Calu3 (cell line): ENCODE measurements around the gene ADAMTSL3. TPM values are rescaled to one million over a fixed set of nuclear protein-coding genes. Genes with fewer than 3 reads are reported as not detected.

Experiments used
- BruUV-seq: library from RNA; stranded (reverse); fragments of 400-500 nt; replicated peaks from 2 replicates; lab custom pipeline; 2021; lab: Mats Ljungman, UMichigan
- CTCF ChIA-PET: fragments of 300-600 bp; sonication (Branson Sonifier 250); formaldehyde crosslinking; loops from one replicate; lab custom pipeline; 2022; ENCODE audit warnings: antibody characterized with exemption; lab: Charles Lee
- DNase-seq: peaks from one replicate; pipeline ENCODE4 v3.0.0; 2022
- H3K27ac Mint-ChIP-seq: one replicate; pipeline ENCODE4 v1.8.0; 2022; ENCODE audit warnings: mixed read lengths; ENCODE audit not compliant: unreplicated experiment
- H3K27me3 Mint-ChIP-seq: one replicate; pipeline ENCODE4 v1.8.0; 2022; ENCODE audit warnings: mixed read lengths; ENCODE audit not compliant: unreplicated experiment
- H3K36me3 Mint-ChIP-seq: one replicate; pipeline ENCODE4 v1.8.0; 2022; ENCODE audit warnings: mild to moderate bottlenecking, moderate library complexity, mixed read lengths; ENCODE audit not compliant: insufficient read depth, unreplicated experiment
- H3K4me1 Mint-ChIP-seq: one replicate; pipeline ENCODE4 v1.8.0; 2022; ENCODE audit warnings: mild to moderate bottlenecking, low read depth, mixed read lengths; ENCODE audit not compliant: unreplicated experiment
- H3K4me3 Mint-ChIP-seq: one replicate; pipeline ENCODE4 v1.8.0; 2022; ENCODE audit warnings: mild to moderate bottlenecking, low read depth, moderate library complexity, mixed read lengths; ENCODE audit not compliant: unreplicated experiment
- H3K9me3 Mint-ChIP-seq: one replicate; pipeline ENCODE4 v1.8.0; 2022; ENCODE audit warnings: low read depth, mixed read lengths; ENCODE audit not compliant: unreplicated experiment
- intact Hi-C: fragments of 100-400 bp; cut with micrococcal nuclease; formaldehyde crosslinking; loops from one replicate; pipeline ENCODE4 v1.10.0; 2022; ENCODE audit not compliant: unreplicated experiment
- total RNA-seq: library from RNA; stranded (reverse); gene quantifications from 2 replicates; pipeline ENCODE4 v1.2.3, GENCODE V29; 2022
- TF ChIP-seq, protein P1 (sequence below): fragments of 200-600 bp; IDR thresholded peaks from one replicate; pipeline ENCODE4 v1.8.0; 2022; ENCODE audit warnings: antibody characterized with exemption; ENCODE audit not compliant: unreplicated experiment

ADAMTSL3 gene
- total RNA-seq, 1 experiment from 2014 or later: 2.4 TPM

DNA sequence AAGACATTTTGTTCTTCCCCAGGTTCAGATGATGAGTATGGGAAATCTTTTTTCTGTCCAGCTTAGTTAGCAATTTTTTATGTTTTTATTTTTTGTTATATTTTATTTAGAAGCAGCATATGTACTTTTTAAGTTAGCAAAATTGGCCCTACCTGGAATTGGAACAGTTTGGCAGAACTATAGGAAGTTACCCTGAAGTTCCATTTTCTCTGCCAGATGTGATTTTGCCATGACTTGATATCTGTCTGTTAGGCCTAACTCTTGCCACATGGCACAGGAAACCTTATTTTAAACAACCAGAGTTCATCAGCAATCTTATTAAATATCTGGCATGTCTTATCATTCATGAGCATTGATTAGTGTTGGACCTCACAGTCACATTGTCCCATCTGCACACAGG, 67.1 kb downstream of the ADAMTSL3 start:
- Mint-ChIP-seq H3K4me3 (no peak overlapping the region), H3K27ac (no peak overlapping the region), H3K9me3 (peaks cover under 1% of the 10 kb centered on the region), H3K36me3 (no peaks in the 10 kb centered on the region), H3K27me3 (no peaks in the 10 kb centered on the region), H3K4me1 (no peaks in the 10 kb centered on the region)
- DNase-seq: no peak
- TF ChIP-seq, protein P1, sequence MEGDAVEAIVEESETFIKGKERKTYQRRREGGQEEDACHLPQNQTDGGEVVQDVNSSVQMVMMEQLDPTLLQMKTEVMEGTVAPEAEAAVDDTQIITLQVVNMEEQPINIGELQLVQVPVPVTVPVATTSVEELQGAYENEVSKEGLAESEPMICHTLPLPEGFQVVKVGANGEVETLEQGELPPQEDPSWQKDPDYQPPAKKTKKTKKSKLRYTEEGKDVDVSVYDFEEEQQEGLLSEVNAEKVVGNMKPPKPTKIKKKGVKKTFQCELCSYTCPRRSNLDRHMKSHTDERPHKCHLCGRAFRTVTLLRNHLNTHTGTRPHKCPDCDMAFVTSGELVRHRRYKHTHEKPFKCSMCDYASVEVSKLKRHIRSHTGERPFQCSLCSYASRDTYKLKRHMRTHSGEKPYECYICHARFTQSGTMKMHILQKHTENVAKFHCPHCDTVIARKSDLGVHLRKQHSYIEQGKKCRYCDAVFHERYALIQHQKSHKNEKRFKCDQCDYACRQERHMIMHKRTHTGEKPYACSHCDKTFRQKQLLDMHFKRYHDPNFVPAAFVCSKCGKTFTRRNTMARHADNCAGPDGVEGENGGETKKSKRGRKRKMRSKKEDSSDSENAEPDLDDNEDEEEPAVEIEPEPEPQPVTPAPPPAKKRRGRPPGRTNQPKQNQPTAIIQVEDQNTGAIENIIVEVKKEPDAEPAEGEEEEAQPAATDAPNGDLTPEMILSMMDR: no peak
- no TSS peak for BruUV-seq
- intact Hi-C loops: no loop called here
- CTCF ChIA-PET: no interaction called here

GRCh38 chr15:83721981-83722380, 68.1 kb downstream of the ADAMTSL3 start:
- no peak for DNase-seq
- BruUV-seq: no TSS peak
- Mint-ChIP-seq H3K4me1 (no peaks in the 10 kb centered on the region), H3K9me3 (peaks cover 2% of the 10 kb centered on the region), H3K27me3 (no peaks in the 10 kb centered on the region), H3K36me3 (no peaks in the 10 kb centered on the region), H3K27ac (no peak overlapping the region), H3K4me3 (no peak overlapping the region)
- CTCF ChIA-PET: no interaction called here
- intact Hi-C loops: no loop called here
- TF ChIP-seq, protein P1: no peak

- H3K4me3 Mint-ChIP-seq: no peak overlapping the region
- no peaks in the 10 kb centered on the region for H3K27me3 Mint-ChIP-seq
Observed at GRCh38 chr15:83723216-83723615, 69.3 kb downstream of the ADAMTSL3 start.

DNA sequence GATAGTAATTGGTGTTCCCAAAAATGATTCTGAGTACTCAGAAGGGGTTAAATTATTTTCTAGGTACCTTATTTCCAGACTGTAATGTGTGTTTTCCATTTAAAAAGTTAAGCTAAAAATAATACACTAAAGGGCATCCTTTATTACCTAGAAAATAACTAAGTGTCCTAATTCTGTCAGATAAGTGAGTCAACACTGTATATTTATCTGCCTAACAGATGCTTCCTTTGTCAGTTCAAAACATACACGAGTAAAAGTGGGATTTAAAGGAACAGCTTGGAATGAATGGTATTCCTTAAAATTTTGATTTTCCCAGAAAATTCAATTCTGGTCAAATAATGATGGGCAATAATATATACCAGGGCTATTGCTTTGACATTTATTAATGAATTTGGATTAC, 78.3 kb downstream of the ADAMTSL3 start:
- H3K9me3 Mint-ChIP-seq: peaks cover 9% of the 10 kb centered on the region

More at GRCh38 chr15:83723216-83723615, 69.3 kb downstream of the ADAMTSL3 start:
- H3K4me1 Mint-ChIP-seq: no peaks in the 10 kb centered on the region
- no peaks in the 10 kb centered on the region for H3K36me3 Mint-ChIP-seq
- BruUV-seq: no TSS peak
- no peak for DNase-seq
- H3K27ac Mint-ChIP-seq: no peak overlapping the region
- TF ChIP-seq, protein P1: no peak
- peaks cover 10% of the 10 kb centered on the region for H3K9me3 Mint-ChIP-seq
- intact Hi-C loops: no loop called here
- CTCF ChIA-PET: no interaction called here

More for the DNA sequence above, 78.3 kb downstream of the ADAMTSL3 start:
- intact Hi-C loops: loop anchor here (2.0 to 5.0 kb wide), 2 partner anchors 15 to 165 kb away; no protein-coding TSS in a partner anchor
- no peak overlapping the region for H3K4me3 Mint-ChIP-seq
- TF ChIP-seq, protein P1: no peak
- DNase-seq: no peak
- H3K27me3 Mint-ChIP-seq: no peaks in the 10 kb centered on the region
- CTCF ChIA-PET: no interaction called here
- H3K4me1 Mint-ChIP-seq: peaks cover 26% of the 10 kb centered on the region
- no peaks in the 10 kb centered on the region for H3K36me3 Mint-ChIP-seq
- H3K27ac Mint-ChIP-seq: peak overlapping the region; percentile 86
- no TSS peak for BruUV-seq
